Colon (tissue), 2 donors: Measurements from ENCODE around the gene UBN1.

ENCODE experiments used
- FAIRE-seq: peaks from 2 replicates; lab custom pipeline; 2012; peaks lifted over from hg19 to GRCh38; lab: Jason Lieb, UNC
- donor health status: control.
- donor health status: control.

The UBN1 gene

GRCh38 chr16:4859900-4860255 is 12.6 kb downstream of the UBN1 start:
- no peak for FAIRE-seq

- no peak for FAIRE-seq
Measured at GRCh38 chr16:4860727-4861342, 13.6 kb downstream of the UBN1 start.

- FAIRE-seq = no peak
Measured at GRCh38 chr16:4862639-4863038, 15.4 kb downstream of the UBN1 start.

GRCh38 chr16:4864728-4865127 is 17.4 kb downstream of the UBN1 start:
- no peak for FAIRE-seq

GRCh38 chr16:4865231-4865860 is 18.1 kb downstream of the UBN1 start:
- no peak for FAIRE-seq

GRCh38 chr16:4866586-4866985 is 19.3 kb downstream of the UBN1 start:
- FAIRE-seq = no peak

GRCh38 chr16:4868026-4868425 is 20.7 kb downstream of the UBN1 start:
- no peak for FAIRE-seq

GRCh38 chr16:4868535-4868934 is 21.3 kb downstream of the UBN1 start:
- FAIRE-seq = no peak

GRCh38 chr16:4869147-4869805 is 22.0 kb downstream of the UBN1 start:
- no peak for FAIRE-seq

GRCh38 chr16:4870138-4870671 is 22.9 kb downstream of the UBN1 start:
- FAIRE-seq = no peak

GRCh38 chr16:4871071-4871470 is 23.8 kb downstream of the UBN1 start:
- no peak for FAIRE-seq

- no peak for FAIRE-seq
Measured at GRCh38 chr16:4873091-4873490, 25.8 kb downstream of the UBN1 start.

- no peak for FAIRE-seq
Measured at GRCh38 chr16:4874666-4875065, 27.4 kb downstream of the UBN1 start.

GRCh38 chr16:4876646-4877379 is 29.5 kb downstream of the UBN1 start:
- no peak for FAIRE-seq

- no peak for FAIRE-seq
Measured at GRCh38 chr16:4877380-4877685, 30.1 kb downstream of the UBN1 start.

- no peak for FAIRE-seq
Measured at GRCh38 chr16:4879049-4879448, 31.8 kb downstream of the UBN1 start.

- FAIRE-seq = no peak
Measured at GRCh38 chr16:4880006-4880580, 32.8 kb downstream of the UBN1 start.

- FAIRE-seq = no peak
Measured at GRCh38 chr16:4882000-4882632, 34.8 kb downstream of the UBN1 start.

- no peak for FAIRE-seq
Measured at GRCh38 chr16:4882633-4883285, 35.5 kb downstream of the UBN1 start.

- FAIRE-seq = no peak
Measured at GRCh38 chr16:4883501-4883900, 36.2 kb downstream of the UBN1 start.

- no peak for FAIRE-seq
Measured at GRCh38 chr16:4884209-4884608, 36.9 kb downstream of the UBN1 start.
